ENCODE results near the gene MARCHF11. TPM values are rescaled to one million over a fixed set of nuclear protein-coding genes. Genes with fewer than 3 reads are reported as not detected.

The MARCHF11 gene
- total and polyA plus RNA-seq, 2 experiments from 2014 or later, result not detected

DNA sequence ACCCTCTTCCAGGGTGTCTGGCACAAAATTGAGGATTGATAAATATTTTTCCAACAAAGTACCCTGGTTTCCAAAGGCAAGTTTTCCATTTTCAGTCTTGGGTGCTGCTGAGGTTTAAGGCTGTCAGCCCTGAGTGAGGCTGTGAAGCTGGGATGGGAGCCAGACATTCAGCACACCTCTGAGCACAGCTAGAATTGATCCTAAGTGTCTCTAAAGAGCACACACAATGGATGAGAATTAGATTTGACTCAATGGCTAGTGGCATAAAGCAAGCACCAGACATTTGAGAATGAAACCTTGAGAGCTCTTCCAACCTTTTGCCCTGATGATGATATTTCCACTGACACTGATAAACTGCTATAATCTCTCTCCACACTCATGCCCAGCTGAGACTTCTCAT lies 131.5 kb downstream of the MARCHF11 start:
- H3K9me3 ChIP-seq (ENCODE audit: low read depth), result no peaks in the 10 kb centered on the region
- H4K20me1 ChIP-seq (ENCODE audit: insufficient read depth, poor library complexity, severe bottlenecking), result no peaks in the 10 kb centered on the region
- H3K9me2 ChIP-seq (replicated peaks; ENCODE audit: insufficient read depth), result no peaks in the 10 kb centered on the region
- H2AFZ ChIP-seq, result no peak overlapping the region
- TF ChIP-seq EZH2phosphoT487 (IDR thresholded peaks at IDR 0.05; ENCODE audit: low read depth, severe bottlenecking, unreplicated experiment) (no peak), EZH2 (IDR thresholded peaks at IDR 0.05; ENCODE audit: borderline replicate concordance) (no peak)
- TF ChIP-seq, protein P1, sequence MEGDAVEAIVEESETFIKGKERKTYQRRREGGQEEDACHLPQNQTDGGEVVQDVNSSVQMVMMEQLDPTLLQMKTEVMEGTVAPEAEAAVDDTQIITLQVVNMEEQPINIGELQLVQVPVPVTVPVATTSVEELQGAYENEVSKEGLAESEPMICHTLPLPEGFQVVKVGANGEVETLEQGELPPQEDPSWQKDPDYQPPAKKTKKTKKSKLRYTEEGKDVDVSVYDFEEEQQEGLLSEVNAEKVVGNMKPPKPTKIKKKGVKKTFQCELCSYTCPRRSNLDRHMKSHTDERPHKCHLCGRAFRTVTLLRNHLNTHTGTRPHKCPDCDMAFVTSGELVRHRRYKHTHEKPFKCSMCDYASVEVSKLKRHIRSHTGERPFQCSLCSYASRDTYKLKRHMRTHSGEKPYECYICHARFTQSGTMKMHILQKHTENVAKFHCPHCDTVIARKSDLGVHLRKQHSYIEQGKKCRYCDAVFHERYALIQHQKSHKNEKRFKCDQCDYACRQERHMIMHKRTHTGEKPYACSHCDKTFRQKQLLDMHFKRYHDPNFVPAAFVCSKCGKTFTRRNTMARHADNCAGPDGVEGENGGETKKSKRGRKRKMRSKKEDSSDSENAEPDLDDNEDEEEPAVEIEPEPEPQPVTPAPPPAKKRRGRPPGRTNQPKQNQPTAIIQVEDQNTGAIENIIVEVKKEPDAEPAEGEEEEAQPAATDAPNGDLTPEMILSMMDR (IDR thresholded peaks at IDR 0.05; ENCODE audit: poor library complexity), result no peak
- no peaks in the 10 kb centered on the region for H3K4me1 ChIP-seq (ENCODE audit: insufficient read depth)
- no peak overlapping the region for H3K27ac ChIP-seq
- no peak overlapping the region for H3K4me3 ChIP-seq
- no peaks in the 10 kb centered on the region for H3K79me2 ChIP-seq
- H3K36me3 ChIP-seq (replicated peaks; ENCODE audit: insufficient read depth, low read depth), result no peaks in the 10 kb centered on the region
- DNase-seq (ENCODE audit: low spot score), result no peak
- H3K4me2 ChIP-seq, result no peak overlapping the region
- H3K27me3 ChIP-seq, result no peaks in the 10 kb centered on the region

DNA sequence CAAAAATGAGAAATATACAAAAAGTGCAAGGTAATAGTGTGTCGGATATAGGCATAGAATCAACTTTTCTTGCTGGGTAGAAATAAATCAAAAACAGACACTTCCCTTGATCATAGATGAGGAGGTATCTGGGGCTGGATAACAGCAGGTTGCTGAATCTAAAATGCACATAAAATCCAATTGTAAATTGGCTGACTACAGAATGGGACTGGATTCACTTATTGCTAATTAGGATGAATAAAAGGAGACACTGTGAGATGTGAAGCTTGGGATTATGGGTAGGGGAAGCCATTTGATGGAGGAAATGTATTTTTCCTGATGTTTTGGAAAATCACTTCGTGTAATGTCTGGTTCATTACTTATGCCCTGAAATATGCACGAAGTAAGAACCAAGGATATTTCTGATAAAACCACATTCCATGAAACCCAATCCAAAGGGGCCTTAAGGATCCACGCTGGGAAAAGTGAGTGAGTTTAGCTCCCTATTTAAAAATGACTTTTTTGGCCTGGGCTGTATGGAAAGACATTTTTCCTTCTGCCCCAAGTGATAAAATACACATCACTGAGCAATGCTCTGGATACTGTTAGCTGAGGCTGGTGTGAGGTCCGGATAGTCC lies 136.1 kb downstream of the MARCHF11 start:
- Histone ChIP-seq H3K4me3 (no peak overlapping the region), H3K27ac (no peak overlapping the region), H4K20me1 (ENCODE audit: insufficient read depth, poor library complexity, severe bottlenecking) (no peaks in the 10 kb centered on the region), H3K4me2 (no peak overlapping the region), H3K4me1 (ENCODE audit: insufficient read depth) (no peaks in the 10 kb centered on the region), H3K36me3 (replicated peaks; ENCODE audit: insufficient read depth, low read depth) (no peaks in the 10 kb centered on the region), H3K9me3 (ENCODE audit: low read depth) (no peaks in the 10 kb centered on the region), H3K27me3 (no peaks in the 10 kb centered on the region), H3K9me2 (replicated peaks; ENCODE audit: insufficient read depth) (no peaks in the 10 kb centered on the region), H3K79me2 (no peaks in the 10 kb centered on the region), H2AFZ (no peak overlapping the region)
- no peak for TF ChIP-seq EZH2 (IDR thresholded peaks at IDR 0.05; ENCODE audit: borderline replicate concordance)
- TF ChIP-seq EZH2phosphoT487 (IDR thresholded peaks at IDR 0.05; ENCODE audit: low read depth, severe bottlenecking, unreplicated experiment), result no peak
- TF ChIP-seq, protein P1 (IDR thresholded peaks at IDR 0.05; ENCODE audit: poor library complexity), result no peak
- WGBS (ENCODE audit: low lambda C conversion rate, missing lambda C conversion rate), result 73% methylated on average over 5 of the region's 5 CpGs
- no peak for DNase-seq (ENCODE audit: low spot score)

DNA sequence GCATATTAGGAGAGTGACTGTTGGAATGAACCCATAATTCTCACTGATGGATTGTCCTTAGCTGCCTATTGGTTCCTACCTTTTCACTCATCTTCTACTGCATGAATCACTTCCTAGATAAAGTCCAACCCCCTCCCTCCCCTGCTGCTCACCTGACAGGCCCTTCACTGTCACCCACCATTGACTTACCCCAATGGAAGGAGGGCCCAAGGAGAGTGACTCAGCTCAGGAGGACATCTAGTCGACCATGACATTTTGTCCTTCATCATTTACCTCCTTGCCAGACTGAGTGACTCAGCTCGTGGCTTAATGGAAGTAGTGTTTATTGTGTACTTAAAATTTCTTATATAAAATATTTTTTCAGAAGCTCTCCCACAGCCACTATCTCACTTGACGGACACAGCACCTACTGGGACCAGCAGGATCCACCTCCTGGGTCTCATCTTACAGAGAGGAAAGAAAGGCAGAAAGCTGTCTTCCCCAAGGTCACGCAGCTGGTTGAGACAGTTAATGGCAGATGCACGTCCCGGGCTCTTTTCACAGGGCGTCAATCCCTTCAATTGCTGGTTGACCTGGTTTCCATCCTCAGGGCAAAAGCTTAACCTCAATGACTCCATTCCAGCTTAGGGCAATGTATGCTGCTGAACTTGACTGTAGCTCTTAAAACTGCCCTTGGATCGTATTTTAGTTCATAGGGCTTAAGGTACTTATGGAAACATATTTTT lies 142.3 kb downstream of the MARCHF11 start:
- no peak for DNase-seq (ENCODE audit: low spot score)
- Histone ChIP-seq H3K4me3 (no peak overlapping the region), H3K36me3 (replicated peaks; ENCODE audit: insufficient read depth, low read depth) (no peaks in the 10 kb centered on the region), H2AFZ (no peak overlapping the region), H3K9me3 (ENCODE audit: low read depth) (no peaks in the 10 kb centered on the region), H3K9me2 (replicated peaks; ENCODE audit: insufficient read depth) (no peaks in the 10 kb centered on the region), H3K27ac (no peak overlapping the region), H3K4me2 (no peak overlapping the region), H3K79me2 (no peaks in the 10 kb centered on the region), H3K4me1 (ENCODE audit: insufficient read depth) (no peaks in the 10 kb centered on the region), H3K27me3 (no peaks in the 10 kb centered on the region), H4K20me1 (ENCODE audit: insufficient read depth, poor library complexity, severe bottlenecking) (no peaks in the 10 kb centered on the region)
- TF ChIP-seq, protein P1 (IDR thresholded peaks at IDR 0.05; ENCODE audit: poor library complexity), result no peak
- TF ChIP-seq EZH2 (IDR thresholded peaks at IDR 0.05; ENCODE audit: borderline replicate concordance) (no peak), EZH2phosphoT487 (IDR thresholded peaks at IDR 0.05; ENCODE audit: low read depth, severe bottlenecking, unreplicated experiment) (no peak)
- 81% methylated on average over 8 of the region's 8 CpGs for WGBS (ENCODE audit: low lambda C conversion rate, missing lambda C conversion rate)
